HG03097 (cell line): ENCODE measurements around the gene FIGN.

Experiments
- ATAC-seq: cut with Tn5 transposase; IDR thresholded peaks from one replicate; pipeline ENCODE4 v1.9.1; 2021; ENCODE audit not compliant: unreplicated experiment, low FRiP score

The FIGN gene

GRCh38 chr2:163626208-163626607, 109.6 kb downstream of the FIGN start:
- ATAC-seq = no peak

- ATAC-seq = no peak
These were observed 110.2 kb downstream of the FIGN start for GRCh38 chr2:163625632-163626031.

- ATAC-seq = no peak
These were observed 114.3 kb downstream of the FIGN start for GRCh38 chr2:163621445-163622004.

- no peak for ATAC-seq
These were observed 118.3 kb downstream of the FIGN start for GRCh38 chr2:163617517-163617916.

GRCh38 chr2:163613266-163613731, 122.5 kb downstream of the FIGN start:
- ATAC-seq = no peak

- ATAC-seq = no peak
These were observed 123.5 kb downstream of the FIGN start for GRCh38 chr2:163612332-163612731.

GRCh38 chr2:163611557-163611906, 124.3 kb downstream of the FIGN start:
- no peak for ATAC-seq

GRCh38 chr2:163610817-163611556, 124.8 kb downstream of the FIGN start:
- ATAC-seq = no peak

GRCh38 chr2:163607630-163608029, 128.2 kb downstream of the FIGN start:
- ATAC-seq = no peak

- no peak for ATAC-seq
These were observed 128.9 kb downstream of the FIGN start for GRCh38 chr2:163606878-163607277.

GRCh38 chr2:163605779-163606178, 130.0 kb downstream of the FIGN start:
- ATAC-seq = no peak

GRCh38 chr2:163604941-163605555, 130.8 kb downstream of the FIGN start:
- no peak for ATAC-seq

- ATAC-seq = no peak
These were observed 133.6 kb downstream of the FIGN start for GRCh38 chr2:163602196-163602595.

- ATAC-seq = no peak
These were observed 134.4 kb downstream of the FIGN start for GRCh38 chr2:163601377-163601776.

GRCh38 chr2:163600801-163601200, 135.0 kb downstream of the FIGN start:
- ATAC-seq = no peak

- ATAC-seq = no peak
These were observed 140.8 kb downstream of the FIGN start for GRCh38 chr2:163595028-163595427.

GRCh38 chr2:163594497-163594896, 141.3 kb downstream of the FIGN start:
- no peak for ATAC-seq

GRCh38 chr2:163593982-163594381, 141.8 kb downstream of the FIGN start:
- no peak for ATAC-seq

- no peak for ATAC-seq
These were observed 142.7 kb downstream of the FIGN start for GRCh38 chr2:163592954-163593622.

GRCh38 chr2:163591461-163591860, 144.3 kb downstream of the FIGN start:
- ATAC-seq = no peak

GRCh38 chr2:163580757-163581156, 155.1 kb downstream of the FIGN start:
- ATAC-seq = no peak
